Measurements from ENCODE around the gene PPP1R9A. TPM values are rescaled to one million over a fixed set of nuclear protein-coding genes. Genes with fewer than 3 reads are reported as not detected.

Gene PPP1R9A
- total RNA-seq, 4 donors from 2014 or later = 22.4 to 27.5 (median 23.3) TPM

DNA sequence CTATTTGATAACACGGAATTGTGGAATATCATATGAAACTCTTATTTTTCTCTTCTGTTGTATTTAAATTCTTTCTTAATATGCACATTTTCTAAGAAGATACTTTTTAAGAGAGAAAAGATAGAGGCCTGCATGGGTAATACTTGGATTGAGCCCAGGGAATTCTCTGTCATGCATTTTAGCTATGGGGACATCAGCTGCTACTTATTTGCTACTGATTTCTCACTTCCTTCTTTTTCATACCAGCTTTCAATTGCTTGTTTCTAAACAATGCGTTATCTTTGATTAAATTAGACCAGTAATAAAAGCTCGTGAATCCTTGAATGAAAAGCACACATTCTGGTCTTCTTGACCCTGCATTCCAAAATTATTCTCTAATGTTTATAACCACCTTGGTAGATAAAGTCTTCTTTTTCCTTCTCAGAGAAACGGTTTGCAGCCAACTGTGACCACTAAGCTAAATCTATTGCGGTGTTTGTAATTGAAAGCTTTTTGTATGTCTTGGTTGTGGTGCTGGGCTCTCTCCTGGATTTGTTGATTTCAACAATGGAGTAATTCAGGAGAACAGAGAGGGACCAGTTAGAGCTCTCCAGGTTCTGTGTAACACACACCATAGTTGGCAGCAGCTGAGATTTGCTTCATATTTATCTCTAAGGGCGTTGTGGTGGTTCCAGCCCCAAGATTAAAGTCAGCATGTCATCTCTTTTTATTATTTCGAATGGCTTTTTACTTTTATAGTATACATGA, 139.3 kb downstream of the PPP1R9A start:
- WGBS = 64% methylated on average over 7 of the region's 7 CpGs
- H3K36me3 ChIP-seq = no peaks in the 10 kb centered on the region
- H3K27ac ChIP-seq (replicated peaks in 1 of 4) = no peak overlapping the region
- TF ChIP-seq, protein P1, sequence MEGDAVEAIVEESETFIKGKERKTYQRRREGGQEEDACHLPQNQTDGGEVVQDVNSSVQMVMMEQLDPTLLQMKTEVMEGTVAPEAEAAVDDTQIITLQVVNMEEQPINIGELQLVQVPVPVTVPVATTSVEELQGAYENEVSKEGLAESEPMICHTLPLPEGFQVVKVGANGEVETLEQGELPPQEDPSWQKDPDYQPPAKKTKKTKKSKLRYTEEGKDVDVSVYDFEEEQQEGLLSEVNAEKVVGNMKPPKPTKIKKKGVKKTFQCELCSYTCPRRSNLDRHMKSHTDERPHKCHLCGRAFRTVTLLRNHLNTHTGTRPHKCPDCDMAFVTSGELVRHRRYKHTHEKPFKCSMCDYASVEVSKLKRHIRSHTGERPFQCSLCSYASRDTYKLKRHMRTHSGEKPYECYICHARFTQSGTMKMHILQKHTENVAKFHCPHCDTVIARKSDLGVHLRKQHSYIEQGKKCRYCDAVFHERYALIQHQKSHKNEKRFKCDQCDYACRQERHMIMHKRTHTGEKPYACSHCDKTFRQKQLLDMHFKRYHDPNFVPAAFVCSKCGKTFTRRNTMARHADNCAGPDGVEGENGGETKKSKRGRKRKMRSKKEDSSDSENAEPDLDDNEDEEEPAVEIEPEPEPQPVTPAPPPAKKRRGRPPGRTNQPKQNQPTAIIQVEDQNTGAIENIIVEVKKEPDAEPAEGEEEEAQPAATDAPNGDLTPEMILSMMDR (IDR thresholded peaks at IDR 0.05) = no peak
- TF ChIP-seq POLR2A (IDR thresholded peaks at IDR 0.05; ENCODE audit: low read depth) (no peak), POLR2AphosphoS5 (IDR thresholded peaks at IDR 0.05) (no peak), EP300 (IDR thresholded peaks at IDR 0.05) (no peak)
- H3K9me3 ChIP-seq = no peaks in the 10 kb centered on the region
- intact Hi-C loops (cut with DNase I) = no loop called here
- H3K27me3 ChIP-seq = no peaks in the 10 kb centered on the region
- H3K4me1 ChIP-seq = peaks cover 0 to 13% (median 0%) of the 10 kb centered on the region in 4 donors
- no peak overlapping the region for H3K4me3 ChIP-seq
- no peak for DNase-seq (ENCODE audit: extremely low spot score)

DNA sequence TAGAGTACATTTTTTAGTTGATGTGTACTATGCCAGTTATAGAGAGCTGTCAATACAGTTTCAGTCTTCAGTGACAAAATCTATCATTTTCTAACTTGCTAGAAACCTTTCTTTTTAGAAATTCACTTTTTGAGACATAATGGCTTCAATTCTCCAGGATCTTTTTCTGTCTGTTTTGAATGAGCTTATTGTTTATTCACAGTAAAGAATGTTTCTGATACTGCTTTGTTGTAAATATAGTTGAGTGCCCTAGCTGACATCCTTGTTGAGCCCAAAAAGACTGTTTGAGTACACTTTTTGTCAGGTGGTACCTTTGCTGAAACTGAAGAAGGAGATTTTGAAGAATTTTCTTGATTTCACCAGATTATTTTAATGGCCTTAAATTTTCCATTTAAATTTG, 139.9 kb downstream of the PPP1R9A start:
- H3K27ac ChIP-seq (replicated peaks in 1 of 4) = no peak overlapping the region

DNA sequence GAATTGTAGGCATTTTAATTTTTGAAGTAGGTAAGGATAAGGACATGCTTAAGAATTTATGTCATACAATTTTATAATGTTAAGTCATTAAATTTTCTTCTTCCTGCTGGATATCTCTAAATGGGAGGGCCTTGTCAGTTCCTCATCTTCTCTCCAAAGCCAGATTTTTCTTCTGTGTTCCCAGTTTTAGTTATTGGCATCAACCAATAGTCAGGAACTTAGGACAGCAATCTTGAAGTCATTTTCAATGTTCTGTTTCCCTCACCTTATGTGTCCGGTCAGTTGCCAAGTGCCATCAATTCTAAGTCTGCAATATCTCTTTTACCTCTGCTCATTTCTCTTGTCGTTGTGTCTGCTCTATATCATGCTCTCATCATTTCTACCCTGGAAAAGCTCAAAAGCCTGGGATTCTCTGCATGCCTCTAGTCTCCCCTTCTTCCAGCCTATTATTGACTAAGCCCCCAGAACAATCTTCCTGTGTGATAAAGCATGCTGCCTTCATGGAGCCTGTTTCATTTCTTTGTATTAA, 145.2 kb downstream of the PPP1R9A start:
- no peaks in the 10 kb centered on the region for H3K36me3 ChIP-seq
- 51% methylated on average over 2 of the region's 2 CpGs for WGBS
- no peak for DNase-seq (ENCODE audit: extremely low spot score)
- H3K9me3 ChIP-seq = no peaks in the 10 kb centered on the region
- no peak overlapping the region for H3K4me3 ChIP-seq
- intact Hi-C loops (cut with DNase I) = no loop called here
- no peaks in the 10 kb centered on the region for H3K27me3 ChIP-seq
- no peak overlapping the region for H3K27ac ChIP-seq (replicated peaks in 1 of 4)
- TF ChIP-seq EP300 (IDR thresholded peaks at IDR 0.05) = no peak
- TF ChIP-seq, protein P1 (IDR thresholded peaks at IDR 0.05) = no peak
- TF ChIP-seq POLR2A (IDR thresholded peaks at IDR 0.05; ENCODE audit: low read depth) = no peak
- no peak for TF ChIP-seq POLR2AphosphoS5 (IDR thresholded peaks at IDR 0.05)
- H3K4me1 ChIP-seq = peaks cover 0 to 3% (median 0%) of the 10 kb centered on the region in 4 donors

More for the DNA sequence above, 139.9 kb downstream of the PPP1R9A start:
- TF ChIP-seq POLR2A (IDR thresholded peaks at IDR 0.05; ENCODE audit: low read depth) (no peak), EP300 (IDR thresholded peaks at IDR 0.05) (no peak)
- Histone ChIP-seq H3K9me3 (no peaks in the 10 kb centered on the region), H3K4me1 (peaks cover 0 to 13% (median 0%) of the 10 kb centered on the region in 4 donors), H3K36me3 (no peaks in the 10 kb centered on the region), H3K4me3 (no peak overlapping the region), H3K27me3 (no peaks in the 10 kb centered on the region)
- intact Hi-C loops (cut with DNase I) = no loop called here
- no peak for DNase-seq (ENCODE audit: extremely low spot score)

DNA sequence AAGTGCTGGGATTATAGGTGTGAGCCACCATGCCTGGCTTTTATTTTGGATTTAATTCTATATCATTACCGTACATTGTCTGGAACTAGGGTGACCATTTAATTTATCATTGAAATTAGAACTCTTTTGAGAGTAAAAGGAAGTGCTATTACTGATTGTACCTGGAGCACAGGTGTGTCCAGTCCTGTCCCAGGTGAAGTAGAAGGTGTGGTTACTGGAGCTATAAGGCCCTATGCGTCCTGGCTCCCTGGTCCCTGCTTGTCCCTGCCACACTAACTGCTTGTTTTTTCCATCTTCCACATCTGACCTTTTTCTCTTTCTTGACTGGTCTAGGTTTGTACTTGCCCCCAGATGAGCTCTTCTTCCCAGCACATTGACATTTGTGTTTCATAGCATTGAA, 147.0 kb downstream of the PPP1R9A start:
- no peak for DNase-seq (ENCODE audit: extremely low spot score)
- Histone ChIP-seq H3K9me3 (no peaks in the 10 kb centered on the region), H3K4me3 (no peak overlapping the region), H3K27me3 (no peaks in the 10 kb centered on the region), H3K27ac (replicated peaks in 1 of 4) (no peak overlapping the region), H3K4me1 (peaks cover 0 to 3% (median 1%) of the 10 kb centered on the region in 4 donors), H3K36me3 (no peaks in the 10 kb centered on the region)
- no peak for TF ChIP-seq POLR2AphosphoS5 (IDR thresholded peaks at IDR 0.05)
- no peak for TF ChIP-seq EP300 (IDR thresholded peaks at IDR 0.05)
- TF ChIP-seq, protein P1 (IDR thresholded peaks at IDR 0.05) = no peak
- no peak for TF ChIP-seq POLR2A (IDR thresholded peaks at IDR 0.05; ENCODE audit: low read depth)
- intact Hi-C loops (cut with DNase I) = no loop called here
- 95% methylated on average over 2 of the region's 2 CpGs for WGBS

DNA sequence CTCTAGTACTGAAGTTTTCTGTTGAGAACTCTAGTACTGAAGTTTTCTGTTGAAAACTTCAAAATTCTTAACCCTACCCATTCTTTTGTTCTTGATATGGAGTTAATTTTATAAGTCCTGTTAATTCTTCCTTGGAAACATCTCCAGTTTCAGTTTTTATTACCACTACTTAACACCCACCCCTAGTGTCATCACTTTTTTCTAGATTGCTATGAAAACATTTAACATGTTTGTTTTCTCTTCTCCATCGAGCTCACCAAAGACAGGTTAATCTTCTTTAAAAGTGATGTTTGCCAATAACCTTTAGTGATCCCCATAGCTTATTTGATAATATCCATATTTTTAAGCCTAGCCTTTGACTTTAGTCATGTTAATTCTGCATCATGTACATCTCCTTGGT, 147.9 kb downstream of the PPP1R9A start:
- Histone ChIP-seq H3K4me1 (peaks cover 0 to 10% (median 7%) of the 10 kb centered on the region in 4 donors), H3K4me3 (no peak overlapping the region)

More for the DNA sequence above, 147.9 kb downstream of the PPP1R9A start:
- WGBS = 69% methylated on average over 1 of the region's 1 CpG
- no peak for TF ChIP-seq POLR2A (IDR thresholded peaks at IDR 0.05; ENCODE audit: low read depth)
- TF ChIP-seq EP300 (IDR thresholded peaks at IDR 0.05) = no peak
- TF ChIP-seq, protein P1 (IDR thresholded peaks at IDR 0.05) = no peak
- TF ChIP-seq POLR2AphosphoS5 (IDR thresholded peaks at IDR 0.05) = no peak
- Histone ChIP-seq H3K27ac (replicated peaks in 1 of 4) (no peak overlapping the region), H3K36me3 (no peaks in the 10 kb centered on the region), H3K27me3 (no peaks in the 10 kb centered on the region), H3K9me3 (no peaks in the 10 kb centered on the region)
- no peak for DNase-seq (ENCODE audit: extremely low spot score)
- intact Hi-C loops (cut with DNase I) = no loop called here

Data from esophagus muscularis mucosa (tissue), 4 donors.